Neural cell (in vitro differentiated cells): Measurements from ENCODE around the gene NELFA. TPM values are rescaled to one million over a fixed set of nuclear protein-coding genes. Genes with fewer than 3 reads are reported as not detected.

Experiments used
- H2AFZ ChIP-seq: fragments of 200-600, 300-800 bp; sonication (generic), shearing (Covaris generic); 2 replicates; pipeline ENCODE4 v1.6.0; 2014; ENCODE audit warnings: low read depth, mild to moderate bottlenecking, antibody characterized with exemption, low read length, moderate library complexity
- H3F3A ChIP-seq: fragments of 200-600 bp; shearing (Covaris generic); 2 replicates; pipeline ENCODE4 v1.6.1; 2016; ENCODE audit warnings: mild to moderate bottlenecking, moderate library complexity, mixed read lengths, antibody characterized with exemption, low read length; ENCODE audit not compliant: insufficient read depth, poor library complexity, severe bottlenecking
- H3K27ac ChIP-seq: fragments of 200-600, 300-800 bp; sonication (generic), shearing (Covaris generic); 2 replicates; pipeline ENCODE4 v1.5.1; 2014; ENCODE audit warnings: mild to moderate bottlenecking, low read length, moderate library complexity
- H3K27me3 ChIP-seq: fragments of 300-800, 200-600 bp; sonication (generic), shearing (Covaris generic); 2 replicates; pipeline ENCODE4 v1.6.0; 2014; ENCODE audit warnings: mild to moderate bottlenecking, low read depth, low read length, moderate library complexity; ENCODE audit not compliant: insufficient read depth
- H3K36me3 ChIP-seq: fragments of 300-800, 200-600 bp; sonication (generic), shearing (Covaris generic); 2 replicates; pipeline ENCODE4 v1.5.1; 2014; ENCODE audit warnings: mild to moderate bottlenecking, antibody characterized with exemption, low read length, moderate library complexity; ENCODE audit not compliant: insufficient read depth
- H3K4me2 ChIP-seq: fragments of 300-800, 200-600 bp; sonication (generic), shearing (Covaris generic); 2 replicates; pipeline ENCODE4 v1.6.0; 2014; ENCODE audit warnings: mild to moderate bottlenecking, low read length
- H3K4me3 ChIP-seq: fragments of 300-800, 200-600 bp; sonication (generic), shearing (Covaris generic); 2 replicates; pipeline ENCODE4 v1.5.1; 2014; ENCODE audit warnings: mild to moderate bottlenecking, low read length, moderate library complexity
- H3K79me2 ChIP-seq: fragments of 200-600 bp; shearing (Covaris generic); replicated peaks from 2 replicates; pipeline ENCODE4 v1.6.0; 2014; ENCODE audit warnings: mild to moderate bottlenecking, low read length, moderate library complexity; ENCODE audit not compliant: insufficient read depth
- H3K9ac ChIP-seq: fragments of 300-800, 200-600 bp; sonication (generic), shearing (Covaris generic); 2 replicates; pipeline ENCODE4 v1.6.1; 2016; ENCODE audit warnings: mild to moderate bottlenecking, low read length, mixed read lengths
- H3K9me2 ChIP-seq: fragments of 200-600 bp; shearing (Covaris generic); 2 replicates; pipeline ENCODE4 v1.6.1; 2016; ENCODE audit warnings: mild to moderate bottlenecking, low read length, mixed read lengths; ENCODE audit not compliant: insufficient read depth
- H3K9me3 ChIP-seq: fragments of 200-600, 300-800 bp; sonication (generic), shearing (Covaris generic); 2 replicates; pipeline ENCODE4 v1.6.1; 2016; ENCODE audit warnings: mild to moderate bottlenecking, mixed run types, low read length, moderate library complexity, mixed read lengths
- H4K20me1 ChIP-seq: fragments of 200-600 bp; shearing (Covaris generic); 2 replicates; pipeline ENCODE4 v1.6.1; 2016; ENCODE audit warnings: mild to moderate bottlenecking, mixed run types; ENCODE audit not compliant: insufficient read depth
- CTCF ChIP-seq: fragments of 450-650 bp; IDR thresholded peaks from 2 replicates; pipeline ENCODE4 v1.5.1; 2014; ENCODE audit warnings: antibody characterized with exemption, mild to moderate bottlenecking, moderate library complexity; ENCODE audit not compliant: poor library complexity, severe bottlenecking
- EP300 ChIP-seq: fragments of 450-650 bp; conservative IDR thresholded peaks from 2 replicates; pipeline ENCODE4 v1.6.1; 2014; ENCODE audit warnings: antibody characterized with exemption, mild to moderate bottlenecking, moderate library complexity; ENCODE audit not compliant: poor library complexity, severe bottlenecking
- EZH2 ChIP-seq: fragments of 200-600, 300-800 bp; shearing (Covaris generic), sonication (generic); IDR thresholded peaks from 2 replicates; pipeline ENCODE4 v1.6.1; 2014; ENCODE audit warnings: antibody characterized with exemption, low read length, borderline replicate concordance, mild to moderate bottlenecking; ENCODE audit not compliant: insufficient read depth, poor library complexity, severe bottlenecking
- MXI1 ChIP-seq: fragments of 450-650 bp; conservative IDR thresholded peaks from 2 replicates; pipeline ENCODE4 v1.6.1; 2014; ENCODE audit warnings: antibody characterized with exemption, mild to moderate bottlenecking; ENCODE audit not compliant: poor library complexity, severe bottlenecking
- POLR2AphosphoS5 ChIP-seq: IDR thresholded peaks from 2 replicates; pipeline ENCODE4 v1.6.1; 2012
- RAD21 ChIP-seq: fragments of 450-650 bp; conservative IDR thresholded peaks from 2 replicates; pipeline ENCODE4 v1.6.1; 2014; ENCODE audit warnings: antibody characterized with exemption, mild to moderate bottlenecking, moderate library complexity
- REST ChIP-seq: IDR thresholded peaks from 2 replicates; pipeline ENCODE4 v1.6.1; 2012; ENCODE audit warnings: borderline replicate concordance
- SMC3 ChIP-seq: fragments of 450-650 bp; conservative IDR thresholded peaks from 2 replicates; pipeline ENCODE4 v1.6.1; 2014; ENCODE audit warnings: antibody characterized with exemption, mild to moderate bottlenecking, moderate library complexity; ENCODE audit not compliant: poor library complexity
- TAF1 ChIP-seq: IDR thresholded peaks from 2 replicates; pipeline ENCODE4 v1.6.1; 2012; ENCODE audit warnings: low read depth
- polyA plus RNA-seq: library from polyadenylated mRNA; depleted of rRNA; stranded (reverse); fragments of >200 nt; gene quantifications from 2 replicates; pipeline ENCODE4 v1.2.3, GENCODE V29; 2014

NELFA gene
- polyA plus RNA-seq, 1 donor from 2014 or later, result 40.5 TPM

- Histone ChIP-seq H3K9me2 (no peaks in the 10 kb centered on the region), H3K9me3 (no peaks in the 10 kb centered on the region), H3K36me3 (no peaks in the 10 kb centered on the region), H3K79me2 (peaks cover 17% of the 10 kb centered on the region), H3K27ac (no peak overlapping the region), H4K20me1 (no peaks in the 10 kb centered on the region), H3F3A (no peaks in the 10 kb centered on the region), H3K4me3 (no peak overlapping the region), H2AFZ (no peak overlapping the region), H3K27me3 (no peaks in the 10 kb centered on the region), H3K9ac (no peak overlapping the region), H3K4me2 (no peak overlapping the region)
- TF ChIP-seq CTCF, result no peak
- TF ChIP-seq SMC3, result no peak
- no peak for TF ChIP-seq TAF1
- no peak for TF ChIP-seq MXI1
- no peak for TF ChIP-seq REST
- TF ChIP-seq EP300, result no peak
- no peak for TF ChIP-seq POLR2AphosphoS5
- TF ChIP-seq EZH2, result no peak
- no peak for TF ChIP-seq RAD21
Measured at GRCh38 chr4:1990676-1991075, 18.1 kb downstream of the NELFA start.

- Histone ChIP-seq H3F3A (no peaks in the 10 kb centered on the region), H3K79me2 (peaks cover 14% of the 10 kb centered on the region), H4K20me1 (no peaks in the 10 kb centered on the region), H2AFZ (no peak overlapping the region), H3K27ac (no peak overlapping the region), H3K36me3 (no peaks in the 10 kb centered on the region), H3K4me3 (no peak overlapping the region), H3K9me2 (no peaks in the 10 kb centered on the region), H3K4me2 (no peak overlapping the region), H3K9me3 (no peaks in the 10 kb centered on the region), H3K27me3 (no peaks in the 10 kb centered on the region), H3K9ac (no peak overlapping the region)
- TF ChIP-seq CTCF (no peak), TAF1 (no peak), RAD21 (no peak), MXI1 (no peak), SMC3 (no peak), EZH2 (no peak), REST (no peak), POLR2AphosphoS5 (no peak), EP300 (no peak)
Measured at GRCh38 chr4:1990348-1990645, 18.5 kb downstream of the NELFA start.
